GM23338 (cell line): Measurements from ENCODE around the gene UCP3. TPM values are rescaled to one million over a fixed set of nuclear protein-coding genes. Genes with fewer than 3 reads are reported as not detected.
"Not testable (repeated sequence)": the region's sequence is repeated elsewhere in the genome, so short reads cannot be mapped to it uniquely, and the experiment has no call there.

ENCODE experiments used
- ATAC-seq: fragments of 200-7000 bp; cut with Tn5 transposase; 3 replicates; pipeline ENCODE4 v1.9.1; 2020
- DNase-seq: peaks from one replicate; pipeline ENCODE4 v3.0.0-alpha.2; 2015; ENCODE audit warnings: low spot score
- H2AFZ ChIP-seq: fragments of 200-600 bp; sonication (generic); 2 replicates; pipeline ENCODE4 v1.8.0; 2016; ENCODE audit warnings: antibody characterized with exemption, mild to moderate bottlenecking, moderate library complexity
- H3F3A ChIP-seq: fragments of 200-600 bp; sonication (generic); replicated peaks from 2 replicates; pipeline ENCODE4 v1.8.0; 2017; ENCODE audit warnings: antibody characterized with exemption, mixed run types, low read depth
- H3K27ac ChIP-seq: fragments of 200-600 bp; sonication (generic); 2 replicates; pipeline ENCODE4 v1.6.1; 2016; ENCODE audit warnings: low read depth
- H3K27me3 ChIP-seq: fragments of 200-600 bp; sonication (generic); 2 replicates; pipeline ENCODE4 v1.8.0; 2016; ENCODE audit warnings: mild to moderate bottlenecking, mixed run types, moderate library complexity; ENCODE audit not compliant: insufficient read depth
- H3K36me3 ChIP-seq: fragments of 200-600 bp; sonication (generic); 2 replicates; pipeline ENCODE4 v1.8.0; 2016; ENCODE audit warnings: mild to moderate bottlenecking; ENCODE audit not compliant: insufficient read depth
- H3K4me1 ChIP-seq: fragments of 200-600 bp; sonication (generic); 2 replicates; pipeline ENCODE4 v1.8.0; 2016; ENCODE audit warnings: mild to moderate bottlenecking, moderate library complexity; ENCODE audit not compliant: insufficient read depth
- H3K4me2 ChIP-seq: fragments of 200-600 bp; sonication (generic); 2 replicates; pipeline ENCODE4 v1.7.1; 2017; ENCODE audit warnings: mixed run types
- H3K4me3 ChIP-seq: fragments of 200-600 bp; sonication (generic); 2 replicates; pipeline ENCODE4 v1.6.1; 2016; ENCODE audit warnings: mixed run types
- H3K79me2 ChIP-seq: fragments of 200-600 bp; sonication (generic); replicated peaks from 2 replicates; pipeline ENCODE4 v1.8.0; 2017; ENCODE audit warnings: mild to moderate bottlenecking; ENCODE audit not compliant: insufficient read depth
- H3K9me2 ChIP-seq: fragments of 200-600 bp; sonication (generic); 2 replicates; pipeline ENCODE4 v1.8.0; 2017; ENCODE audit not compliant: insufficient read depth
- H4K20me1 ChIP-seq: fragments of 200-600 bp; sonication (generic); replicated peaks from 2 replicates; pipeline ENCODE4 v1.8.0; 2017; ENCODE audit warnings: mild to moderate bottlenecking; ENCODE audit not compliant: insufficient read depth
- H3K27ac Mint-ChIP-seq: 2 replicates; pipeline ENCODE4 v1.8.0; 2020; ENCODE audit warnings: inconsistent platforms, mild to moderate bottlenecking, moderate library complexity, mixed read lengths
- H3K27me3 Mint-ChIP-seq: 3 replicates; pipeline ENCODE4 v1.8.0; 2022; ENCODE audit warnings: low read depth, mild to moderate bottlenecking, moderate library complexity, mixed read lengths, inconsistent platforms; ENCODE audit not compliant: insufficient read depth, poor library complexity
- H3K36me3 Mint-ChIP-seq: 3 replicates; pipeline ENCODE4 v1.8.0; 2021; ENCODE audit warnings: low read depth, mild to moderate bottlenecking, inconsistent platforms, moderate library complexity, mixed read lengths
- H3K4me1 Mint-ChIP-seq: 3 replicates; pipeline ENCODE4 v1.8.0; 2020; ENCODE audit warnings: mild to moderate bottlenecking, inconsistent platforms, mixed read lengths
- H3K4me3 Mint-ChIP-seq: 3 replicates; pipeline ENCODE4 v1.8.0; 2021; ENCODE audit warnings: moderate library complexity, mild to moderate bottlenecking, inconsistent platforms, mixed read lengths
- H3K9me3 Mint-ChIP-seq: 3 replicates; pipeline ENCODE4 v1.8.0; 2020; ENCODE audit warnings: moderate library complexity, mild to moderate bottlenecking, inconsistent platforms, mixed read lengths
- CREB1 ChIP-seq: fragments of 250-450 bp; sonication (Bioruptor Pico); IDR thresholded peaks from 2 replicates; pipeline ENCODE4 v1.5.0; 2020; ENCODE audit warnings: low read depth, mild to moderate bottlenecking, moderate library complexity
- CTCF ChIP-seq, 2 experiments: fragments of 200-600 bp in 1 of 2; sonication (generic) in 1 of 2; conservative IDR thresholded peaks; 2 replicates each; pipeline versions ENCODE4 v1.5.1 to v1.6.1; 2016 to 2017; ENCODE audit warnings: antibody characterized with exemption in 2 of 2, low read depth in 2 of 2, mild to moderate bottlenecking in 2 of 2, moderate library complexity in 1 of 2
- ETS1 ChIP-seq: IDR thresholded peaks from 2 replicates; pipeline ENCODE4 v1.6.1; 2016; ENCODE audit warnings: antibody characterized with exemption
- EZH2 ChIP-seq: fragments of 200-600 bp; sonication (generic); IDR thresholded peaks from one replicate; pipeline ENCODE4 v1.8.0; 2017; ENCODE audit warnings: antibody characterized with exemption, mild to moderate bottlenecking, low read depth; ENCODE audit not compliant: unreplicated experiment
- EZH2phosphoT487 ChIP-seq: fragments of 200-600 bp; sonication (generic); IDR thresholded peaks from one replicate; pipeline ENCODE4 v1.8.1; 2018; ENCODE audit warnings: antibody characterized with exemption; ENCODE audit not compliant: unreplicated experiment
- JUNB ChIP-seq: IDR thresholded peaks from one replicate; pipeline ENCODE4 v1.6.1; 2016; ENCODE audit warnings: antibody characterized with exemption; ENCODE audit not compliant: unreplicated experiment
- NANOG ChIP-seq: IDR thresholded peaks from 2 replicates; pipeline ENCODE4 v1.6.1; 2016; ENCODE audit warnings: antibody characterized with exemption, borderline replicate concordance
- POLR2AphosphoS5 ChIP-seq: IDR thresholded peaks from 2 replicates; pipeline ENCODE4 v1.6.1; 2016; ENCODE audit warnings: antibody characterized with exemption, low read depth
- STAT1 ChIP-seq: IDR thresholded peaks from one replicate; pipeline ENCODE4 v1.6.1; 2016; ENCODE audit warnings: antibody characterized with exemption; ENCODE audit not compliant: unreplicated experiment
- ZNF462 ChIP-seq: fragments of 250-450 bp; sonication (Bioruptor Pico); IDR thresholded peaks from 2 replicates; pipeline ENCODE4 v1.5.0; 2020; ENCODE audit warnings: mild to moderate bottlenecking, moderate library complexity
- polyA plus RNA-seq: library from polyadenylated mRNA; unstranded; fragments of >200 nt; fragmentation: Nextera tagmentation; extraction: Ambion mirVana; gene quantifications from 2 replicates; pipeline ENCODE4 v1.2.1, GENCODE V29; 2016
- total RNA-seq: library from RNA; depleted of rRNA; stranded (reverse); fragments of >200 nt; shearing (Covaris generic); gene quantifications from 2 replicates; pipeline ENCODE4 v1.2.3, GENCODE V29; 2014

UCP3 gene
- total and polyA plus RNA-seq, 2 experiments from 2014 or later, result 0.21 to 0.40 TPM

GRCh38 chr11:73988227-73988626 lies 20.7 kb downstream of the UCP3 start (continued):
- TF ChIP-seq ZNF462 (no peak), STAT1 (no peak), EZH2phosphoT487 (no peak), POLR2AphosphoS5 (no peak), ETS1 (no peak), EZH2 (no peak), CREB1 (no peak), JUNB (no peak), CTCF (conservative IDR thresholded peaks at IDR 0.05; ENCODE audit: low read depth in 2 of 2) (no peak), NANOG (no peak)

- H3K4me3 ChIP-seq, DNase-seq, H3K9me3 Mint-ChIP-seq, H3K27me3 ChIP-seq, H3K27ac ChIP-seq, H4K20me1 ChIP-seq, H3K27ac Mint-ChIP-seq, H3K4me3 Mint-ChIP-seq, H3F3A ChIP-seq, H3K9me2 ChIP-seq, ATAC-seq, H2AFZ ChIP-seq, H3K36me3 ChIP-seq, H3K4me2 ChIP-seq: not testable (repeated sequence)
- peaks cover 14% of the 10 kb centered on the region for H3K79me2 ChIP-seq
- peaks cover 15% of the 10 kb centered on the region for H3K36me3 Mint-ChIP-seq
- peaks cover 17% of the 10 kb centered on the region for H3K27me3 Mint-ChIP-seq
- peaks cover 20% of the 10 kb centered on the region for H3K4me1 Mint-ChIP-seq
- H3K4me1 ChIP-seq, result peaks cover 19% of the 10 kb centered on the region
These were observed 23.2 kb downstream of the UCP3 start for GRCh38 chr11:73985661-73986060.
